MV-4-11 (cell line): ENCODE results near the gene ARMC8.
A peak's percentile ranks its signal among the peaks of the same experiment; 100 is the strongest.
"Not testable (repeated sequence)": the region's sequence is repeated elsewhere in the genome, so short reads cannot be mapped to it uniquely, and the experiment has no call there.

Experiments used
- DNase-seq: peaks from one replicate; lab custom pipeline; 2025; lab: John Stamatoyannopoulos, UW

ARMC8 gene

GRCh38 chr3:138187296-138188012, at the start of gene ARMC8:
TSS of gene ARMC8 (plus strand) at chr3:138187301. CDS start at chr3:138187555, 254 bp downstream.
- DNase-seq, result no peak

GRCh38 chr3:138137861-138138260, 49.2 kb upstream of the ARMC8 start:
- peak; percentile 75 for DNase-seq

GRCh38 chr3:138139691-138140090, 47.4 kb upstream of the ARMC8 start:
- peak; percentile 50 for DNase-seq

GRCh38 chr3:138140940-138141339, 46.2 kb upstream of the ARMC8 start:
- no peak for DNase-seq

GRCh38 chr3:138142181-138142580, 44.9 kb upstream of the ARMC8 start:
- DNase-seq, result not testable (repeated sequence)

- DNase-seq, result no peak
Observed at GRCh38 chr3:138148503-138148902, 38.6 kb upstream of the ARMC8 start.

- DNase-seq, result no peak
Observed at GRCh38 chr3:138154534-138154933, 32.6 kb upstream of the ARMC8 start.

- no peak for DNase-seq
Observed at GRCh38 chr3:138157743-138158142, 29.4 kb upstream of the ARMC8 start.

- no peak for DNase-seq
Observed at GRCh38 chr3:138165061-138165460, 22.0 kb upstream of the ARMC8 start.

- no peak for DNase-seq
Observed at GRCh38 chr3:138172625-138173024, 14.5 kb upstream of the ARMC8 start.

GRCh38 chr3:138173769-138174420, 13.2 kb upstream of the ARMC8 start:
- DNase-seq, result no peak

GRCh38 chr3:138174421-138175131, 12.5 kb upstream of the ARMC8 start, which contains the start of gene DBR1:
TSS of gene DBR1 (minus strand) at chr3:138174921. CDS start at chr3:138174795, 126 bp downstream.
- DNase-seq, result peak; percentile 79

GRCh38 chr3:138180375-138181029, 6.6 kb upstream of the ARMC8 start:
- DNase-seq, result peak; percentile 33

- no peak for DNase-seq
Observed at GRCh38 chr3:138184994-138185393, 2.1 kb upstream of the ARMC8 start.

GRCh38 chr3:138186221-138186620, 880 bp upstream of the ARMC8 start:
- DNase-seq, result no peak

- DNase-seq, result peak; percentile 83
Observed at GRCh38 chr3:138186803-138187295, 252 bp upstream of the ARMC8 start.

- DNase-seq, result peak; percentile 35
Observed at GRCh38 chr3:138188013-138188730, 1.1 kb downstream of the ARMC8 start.

- DNase-seq, result no peak
Observed at GRCh38 chr3:138195481-138195880, 8.4 kb downstream of the ARMC8 start.

GRCh38 chr3:138196023-138196422, 8.9 kb downstream of the ARMC8 start:
- DNase-seq, result no peak

GRCh38 chr3:138197058-138197457, 10.0 kb downstream of the ARMC8 start:
- DNase-seq, result peak; percentile 5

GRCh38 chr3:138197524-138197923, 10.4 kb downstream of the ARMC8 start:
- DNase-seq, result no peak
